ENCODE data around the gene TFCP2.

GRCh38 chr12:51205350-51205749, 32.4 kb upstream of the TFCP2 start:
- TF ChIP-seq CTCF (IDR thresholded peaks at IDR 0.05) = no peak
- no peak for TF ChIP-seq POLR2AphosphoS5 (IDR thresholded peaks at IDR 0.05; ENCODE audit: low read depth, low read length)

All from Panc1 (cell line).